Measurements from ENCODE around the gene GPN1.
"Not testable (repeated sequence)": the region's sequence is repeated elsewhere in the genome, so short reads cannot be mapped to it uniquely, and the experiment has no call there.

Gene GPN1

DNA sequence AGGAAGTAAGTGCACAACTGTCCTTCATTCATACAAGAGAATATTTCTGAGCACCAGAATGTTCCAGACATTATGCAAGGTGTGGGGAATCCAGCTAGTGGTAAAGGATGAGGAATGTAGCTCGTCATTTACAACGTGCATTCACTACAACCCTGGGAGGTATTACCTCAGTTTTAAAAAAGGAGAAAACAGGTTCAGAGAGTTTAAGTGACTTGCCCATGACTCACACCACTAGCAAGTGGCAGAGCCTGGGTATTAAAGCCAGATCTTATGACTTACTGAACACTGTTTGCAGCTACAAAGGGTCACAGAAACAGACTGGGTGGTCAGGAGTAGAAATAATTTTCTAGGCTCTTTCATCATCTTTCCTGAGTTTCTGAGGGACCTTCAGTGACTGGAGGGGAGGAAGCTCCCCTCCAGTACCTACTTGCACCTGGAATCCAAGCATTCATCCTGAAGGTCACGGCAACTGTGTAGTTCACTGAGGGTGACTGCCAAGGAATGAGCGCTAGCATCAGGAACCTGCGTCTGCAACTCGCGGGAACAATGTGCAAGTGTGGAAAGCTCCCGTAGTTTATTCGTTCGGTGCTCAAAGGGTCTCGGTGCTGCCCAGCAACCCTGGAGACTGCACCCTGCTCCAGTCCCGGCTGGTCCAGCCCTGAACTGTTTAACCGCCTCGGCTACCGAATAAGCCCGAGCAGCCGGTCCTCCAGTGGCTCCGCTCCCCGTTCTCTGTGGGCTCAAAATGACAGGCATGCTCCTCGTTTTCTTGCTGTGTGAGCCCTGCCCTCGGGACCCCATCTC is 685 bp upstream of the GPN1 start:
- DNase-seq: no peak

DNA sequence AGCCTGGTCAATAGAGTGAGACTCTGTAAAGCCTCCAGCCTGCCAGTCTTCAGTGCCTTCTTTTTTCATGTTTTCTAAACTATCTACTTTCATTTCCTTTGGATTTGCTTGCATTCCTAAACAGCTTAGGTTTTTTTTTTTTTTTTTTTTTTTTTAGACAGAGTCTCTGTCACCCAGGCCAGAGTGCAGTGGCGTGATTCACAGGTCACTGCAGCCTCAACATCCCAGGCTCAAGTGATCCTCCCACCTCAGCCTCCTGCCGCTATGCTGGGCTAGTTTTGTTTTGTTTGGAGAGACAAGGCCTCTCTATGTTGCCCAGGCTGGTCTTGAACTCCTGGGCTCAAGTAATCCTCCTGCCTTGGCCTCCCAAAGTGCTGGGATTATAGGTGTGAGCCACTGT is 1.4 kb downstream of the GPN1 start:
- DNase-seq: not testable (repeated sequence)

DNA sequence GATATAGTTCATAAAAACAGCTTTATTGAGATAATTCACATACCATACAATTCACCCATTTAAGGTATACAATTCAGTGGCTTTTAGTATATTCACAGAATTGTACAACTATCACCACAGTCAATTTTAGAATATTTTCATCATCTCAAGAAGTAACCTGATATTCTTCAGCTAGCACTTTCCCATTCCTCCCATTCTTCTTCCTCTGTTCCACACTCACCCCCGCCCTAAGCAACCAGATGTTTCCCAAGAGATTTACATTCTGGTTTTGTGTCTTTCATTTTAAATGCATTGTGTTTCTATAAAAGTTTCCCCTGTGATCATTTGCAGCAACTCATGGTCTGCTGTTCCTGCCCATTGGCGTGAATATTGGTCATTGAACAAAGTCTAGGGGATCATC is 5.4 kb downstream of the GPN1 start:
- DNase-seq: no peak

DNA sequence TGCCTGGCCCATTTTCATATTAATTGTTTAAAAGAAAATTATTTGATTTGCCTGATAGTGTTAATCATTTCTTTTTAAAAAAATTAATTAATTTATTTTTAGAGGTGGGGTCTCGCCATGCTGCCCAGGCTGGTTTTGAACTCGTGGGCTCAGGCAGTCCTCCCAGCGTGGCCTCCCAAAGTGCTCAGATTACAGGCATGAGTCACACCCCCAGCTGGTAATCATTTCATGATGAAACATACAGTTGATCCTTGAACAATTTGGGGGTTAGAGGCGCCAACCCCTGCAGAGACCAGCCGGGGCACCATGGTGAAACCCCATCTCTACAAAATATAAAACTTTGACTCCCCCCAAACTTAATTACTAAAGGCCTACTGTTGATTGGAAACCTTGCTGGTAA is 7.9 kb downstream of the GPN1 start:
- no peak for DNase-seq

DNA sequence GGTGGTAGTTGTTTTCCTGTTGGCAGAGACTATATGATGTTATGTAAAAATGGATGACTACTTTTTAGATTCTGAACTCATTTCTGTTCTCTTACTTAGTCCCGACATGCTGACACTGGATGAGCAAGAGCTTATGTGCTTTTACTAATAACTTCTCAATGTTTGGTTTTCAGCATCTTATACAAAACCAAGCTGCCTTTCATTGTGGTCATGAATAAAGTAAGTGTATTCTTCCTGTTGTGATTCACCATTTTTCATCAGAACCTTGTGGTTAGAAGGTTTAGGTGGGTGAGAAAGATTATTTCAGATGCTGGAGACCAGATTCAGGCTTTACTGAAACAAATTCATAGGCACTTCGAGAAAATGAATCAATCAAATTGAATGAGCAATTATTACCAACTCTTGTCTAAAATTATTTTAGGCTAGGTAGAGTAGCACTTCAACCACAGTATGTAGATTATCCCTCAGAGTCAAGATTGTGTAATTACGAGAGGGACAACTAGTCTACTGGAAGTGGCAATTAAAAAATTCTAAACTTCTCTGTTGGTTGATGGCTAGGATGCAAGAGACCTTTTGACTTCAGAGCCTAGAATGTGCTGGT is 9.3 kb downstream of the GPN1 start:
- DNase-seq: no peak

DNA sequence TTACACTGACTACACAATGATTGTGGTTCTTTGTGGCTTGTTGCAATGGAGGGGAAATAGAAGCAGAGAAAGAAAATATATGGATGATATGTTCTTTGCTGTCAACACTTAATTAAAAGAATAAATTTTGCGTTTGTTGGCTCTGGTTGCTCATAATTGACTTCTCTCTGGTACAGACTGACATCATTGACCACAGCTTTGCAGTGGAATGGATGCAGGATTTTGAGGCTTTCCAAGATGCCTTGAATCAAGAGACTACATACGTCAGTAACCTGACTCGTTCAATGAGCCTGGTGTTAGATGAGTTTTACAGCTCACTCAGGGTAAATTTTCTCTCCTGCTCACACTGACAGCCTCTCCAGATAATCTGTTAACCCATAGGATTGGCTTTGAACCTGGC is 9.9 kb downstream of the GPN1 start:
- DNase-seq: no peak

DNA sequence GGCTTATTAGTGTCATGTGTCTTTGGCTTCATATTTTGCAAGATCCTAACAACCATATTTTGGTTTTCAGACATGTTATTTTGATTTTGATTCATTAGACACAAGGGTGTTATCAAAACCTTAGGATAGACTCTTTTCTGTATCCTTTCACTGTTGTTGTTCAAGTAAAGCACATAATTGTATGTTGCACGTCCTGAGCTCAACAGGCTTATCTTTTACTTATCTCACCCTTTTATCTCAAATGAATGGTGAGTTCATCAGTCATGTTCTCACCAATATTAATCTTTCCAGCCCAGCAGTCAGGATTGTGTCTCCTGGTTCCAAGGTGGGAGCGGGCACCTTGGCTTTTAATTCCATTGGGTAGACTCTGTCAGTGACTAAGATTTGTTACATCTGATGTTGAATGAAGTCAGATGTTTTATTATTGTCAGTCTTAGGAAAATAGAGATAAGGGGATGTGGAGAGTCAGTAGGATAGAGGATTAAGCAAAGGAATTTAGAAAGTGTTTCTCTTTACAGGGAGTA is 11.9 kb downstream of the GPN1 start:
- DNase-seq: no peak

DNA sequence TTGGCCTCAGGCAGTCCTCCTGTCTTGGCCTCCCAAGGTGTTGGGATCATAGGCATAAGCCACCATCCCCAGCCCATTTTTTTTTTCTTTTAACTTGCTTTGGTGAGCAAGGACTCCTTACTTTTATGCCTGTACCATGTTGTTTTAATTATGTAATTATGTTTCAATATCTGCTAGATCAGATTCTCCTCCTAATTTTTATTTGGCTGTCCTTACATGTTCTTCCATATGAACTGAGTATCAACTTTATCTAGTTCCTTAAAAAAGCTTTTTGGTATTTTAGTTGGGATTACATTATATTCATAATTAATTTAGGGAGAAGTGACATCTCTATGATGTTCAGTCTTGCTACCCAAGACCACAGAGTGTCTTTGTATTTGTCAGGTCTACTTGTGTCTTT is 16.3 kb downstream of the GPN1 start:
- DNase-seq: no peak

DNA sequence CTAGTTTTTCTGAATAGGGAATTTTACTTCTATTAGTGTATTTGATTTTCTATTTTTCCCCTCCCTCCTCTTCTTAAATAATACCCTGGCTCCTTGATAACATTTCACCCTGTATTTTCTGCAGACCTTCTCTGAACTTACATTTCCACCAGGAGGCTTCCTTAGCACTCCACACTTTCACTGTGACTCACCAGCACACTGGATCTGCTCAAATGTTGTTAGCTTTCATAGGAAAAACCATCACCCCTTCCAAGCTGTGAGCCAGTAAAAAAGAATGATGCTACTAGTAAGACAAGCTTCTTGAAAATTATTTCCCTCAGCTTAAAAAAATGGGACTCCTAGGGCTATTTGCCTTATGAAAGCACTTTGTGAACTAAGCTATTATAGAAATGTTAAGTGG is 18.4 kb downstream of the GPN1 start:
- DNase-seq: no peak

DNA sequence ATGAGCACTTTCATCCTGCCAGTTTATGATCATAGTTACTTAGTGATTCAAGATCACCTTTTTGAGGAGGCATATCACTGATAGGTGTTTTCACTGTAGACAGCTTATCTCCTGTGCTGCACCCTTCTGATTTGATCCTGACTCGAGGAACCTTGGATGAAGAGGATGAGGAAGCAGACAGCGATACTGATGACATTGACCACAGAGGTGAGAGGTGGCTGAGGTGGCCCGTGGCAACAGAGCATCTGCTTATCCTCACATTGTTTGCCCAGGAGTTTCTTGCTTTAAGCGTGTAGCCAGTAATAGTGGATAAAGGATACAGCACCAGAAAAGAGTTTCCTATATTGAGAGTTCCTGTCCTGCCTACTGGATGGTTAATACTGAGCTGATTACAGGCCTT is 18.9 kb downstream of the GPN1 start:
- DNase-seq: no peak

DNA sequence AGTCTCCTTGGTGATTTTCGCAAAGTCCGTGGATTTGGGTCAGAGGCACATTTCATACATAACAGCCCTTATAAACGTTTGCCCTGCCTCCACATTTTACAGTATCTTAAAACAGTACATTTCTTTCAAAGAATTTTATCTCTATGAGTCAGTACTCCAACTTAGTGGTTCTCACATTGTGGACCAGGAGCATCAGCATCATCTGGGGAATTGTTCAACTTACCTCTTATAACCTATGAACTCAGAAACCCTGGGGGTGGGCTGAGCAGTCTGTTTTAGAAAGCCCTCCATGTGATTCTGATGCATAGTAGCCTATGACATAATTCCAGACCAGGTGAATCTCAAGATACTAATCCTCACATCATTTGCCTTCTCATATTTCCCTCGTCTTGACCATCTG is 22.2 kb downstream of the GPN1 start:
- DNase-seq: no peak

DNA sequence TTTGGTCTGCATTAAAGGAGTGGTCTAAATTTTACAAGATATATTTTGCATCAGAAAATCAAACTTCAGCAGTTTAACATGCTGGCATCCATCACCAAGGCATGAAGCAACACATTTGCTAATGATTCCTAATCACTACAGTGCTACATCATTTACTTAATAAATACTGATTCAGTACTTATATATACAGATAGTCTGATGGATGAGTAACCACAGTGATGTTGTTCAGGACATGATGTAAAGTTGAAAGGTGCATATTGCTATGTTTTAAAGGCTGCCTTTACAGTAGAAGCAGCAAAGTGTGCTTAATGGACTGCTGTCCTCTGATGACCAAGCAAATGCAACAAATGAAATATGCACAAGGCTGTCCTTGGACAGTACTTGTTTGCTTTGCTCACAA is 23.5 kb downstream of the GPN1 start:
- DNase-seq: no peak

DNA sequence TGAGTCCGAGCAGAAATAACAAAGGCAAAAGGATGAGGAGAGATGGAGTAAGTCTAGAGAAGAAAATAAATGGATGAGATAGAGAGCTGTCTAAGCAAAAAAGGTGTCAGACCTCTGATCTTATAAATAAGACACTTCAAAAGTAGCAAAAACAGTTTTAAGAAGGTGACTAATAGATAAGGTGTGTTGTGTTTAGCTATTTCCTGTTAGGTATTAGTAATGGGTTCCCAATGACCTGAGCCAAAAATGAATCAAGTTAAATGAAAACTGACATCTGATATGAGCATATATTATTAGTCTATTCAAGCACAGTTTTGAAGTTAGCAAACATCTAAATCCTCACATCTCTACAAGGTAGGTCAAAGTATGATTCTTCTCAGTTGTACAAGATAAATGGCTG is 23.9 kb downstream of the GPN1 start:
- no peak for DNase-seq

DNA sequence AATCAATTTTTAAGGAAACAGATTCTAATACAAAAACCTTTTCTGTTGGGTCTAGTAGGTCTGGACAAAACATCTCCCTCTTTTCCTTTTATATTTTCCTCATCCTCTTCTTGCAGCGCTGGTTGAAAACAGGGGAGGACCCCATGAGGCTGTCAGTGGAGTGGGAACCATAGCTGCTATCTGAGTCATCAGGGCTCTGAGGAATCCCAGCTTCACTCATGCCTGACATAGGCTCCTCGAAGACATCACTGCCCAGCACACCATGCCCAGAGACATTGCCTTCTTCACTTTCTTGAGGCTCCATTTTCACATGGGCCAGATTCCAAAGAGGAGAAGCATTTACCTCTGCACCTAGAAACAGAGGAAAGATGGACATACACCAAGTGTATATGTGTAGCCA is 24.5 kb downstream of the GPN1 start:
- no peak for DNase-seq

DNA sequence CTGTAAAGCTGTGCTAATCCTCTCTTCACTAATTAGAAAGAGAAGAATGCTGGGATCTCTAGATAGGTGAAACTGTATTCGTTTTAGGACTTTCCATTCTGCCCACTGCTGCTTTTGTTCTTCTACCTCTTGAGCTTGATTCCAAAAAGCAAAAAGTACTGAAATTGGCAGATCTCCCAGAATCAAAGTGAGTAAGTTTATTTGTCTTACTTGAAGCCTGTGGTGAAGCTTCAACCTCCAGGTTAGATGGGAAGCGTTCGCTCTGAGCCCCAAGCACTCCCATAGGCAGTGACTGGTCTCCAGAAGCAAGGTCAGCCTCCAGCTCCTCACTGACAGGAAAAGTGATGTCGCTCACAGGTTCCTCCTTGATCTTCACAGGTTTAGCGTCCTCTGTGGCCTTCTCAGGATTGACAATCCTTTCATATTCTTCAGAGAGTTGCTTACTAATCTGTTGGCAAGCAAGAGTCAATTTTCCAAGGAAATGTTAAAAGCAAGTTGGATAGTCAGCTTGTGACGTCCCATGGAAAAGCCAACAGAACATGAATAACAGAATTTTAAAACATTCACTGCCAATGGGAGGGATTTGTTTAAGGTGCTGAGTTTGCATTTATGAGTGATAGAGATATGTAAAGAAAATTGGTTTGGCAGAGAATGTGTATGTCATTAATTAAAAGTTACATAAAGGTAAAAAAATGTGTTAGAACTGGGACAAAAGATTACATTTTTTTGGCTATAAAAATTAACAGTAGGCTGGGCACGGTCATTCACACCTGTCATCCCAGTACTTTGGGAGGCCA is 26.5 kb downstream of the GPN1 start:
- peak; percentile 8 for DNase-seq

DNA sequence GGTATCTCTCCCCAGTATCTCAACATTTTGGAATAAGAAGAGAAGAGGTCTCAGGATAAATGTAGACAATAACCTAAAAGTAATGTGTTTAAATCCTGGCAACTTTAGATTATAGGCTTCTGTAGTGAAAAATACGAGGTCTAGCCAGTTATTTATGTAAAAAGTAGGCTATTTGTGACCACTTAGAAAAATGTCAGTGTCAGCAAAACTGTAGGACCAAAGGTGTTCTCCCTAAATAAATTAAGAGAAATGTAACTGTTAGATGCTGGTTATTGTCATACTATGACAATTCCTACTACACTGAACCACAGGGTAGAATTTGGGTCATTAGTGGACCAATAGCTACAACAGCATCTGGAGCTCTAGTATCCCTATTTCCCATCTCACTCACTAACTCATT is 32.5 kb downstream of the GPN1 start:
- no peak for DNase-seq

DNA sequence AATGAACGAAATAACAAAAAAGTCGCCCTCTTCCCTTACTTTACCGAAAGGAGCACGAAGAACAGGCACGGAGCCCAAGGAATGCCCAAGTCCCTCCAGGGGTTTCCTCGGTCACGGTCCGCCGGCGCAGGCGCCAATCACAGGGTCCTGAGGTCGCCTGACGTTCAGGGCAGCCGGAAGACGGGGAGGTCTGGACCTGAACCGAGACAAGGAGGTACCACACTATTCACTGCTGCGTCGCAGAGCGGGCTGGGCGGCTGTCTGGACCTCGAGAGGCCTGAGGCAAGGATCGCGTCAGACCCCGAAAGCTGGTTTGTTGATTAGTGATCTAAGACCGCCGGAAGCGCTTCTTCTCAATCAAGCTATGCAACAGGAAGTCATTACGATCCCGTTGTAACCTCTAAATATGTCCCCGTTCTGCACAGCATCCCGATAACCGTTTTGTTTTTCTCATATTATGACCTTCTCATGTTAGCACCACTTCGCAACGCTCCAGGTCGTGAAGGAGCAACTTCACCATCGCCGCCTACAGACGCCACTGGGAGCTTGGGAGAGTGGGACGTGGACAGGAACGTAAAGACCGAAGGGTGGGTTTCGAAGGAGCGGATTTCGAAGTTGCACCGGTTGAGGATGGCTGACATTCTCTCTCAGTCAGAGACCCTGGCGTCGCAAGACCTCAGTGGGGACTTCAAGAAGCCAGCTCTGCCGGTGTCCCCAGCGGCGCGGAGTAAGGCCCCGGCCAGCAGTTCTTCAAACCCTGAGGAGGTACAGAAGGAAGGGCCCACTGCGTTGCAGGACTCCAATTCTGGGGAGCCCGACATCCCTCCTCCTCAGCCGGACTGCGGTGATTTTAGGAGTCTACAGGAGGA is 34.7 kb downstream of the GPN1 start, which contains the start of the genes SLC4A1AP and SUPT7L:
Gene SLC4A1AP, plus strand, starts transcription at position 605 of the 869 bp plus-strand sequence. Its CDS starts 26 bp downstream, at position 631.
Gene SUPT7L, minus strand, starts transcription at position 330 of the 869 bp plus-strand sequence. CDS start 1,422 bp downstream, outside the sequence.
- DNase-seq: peak; percentile 91

DNA sequence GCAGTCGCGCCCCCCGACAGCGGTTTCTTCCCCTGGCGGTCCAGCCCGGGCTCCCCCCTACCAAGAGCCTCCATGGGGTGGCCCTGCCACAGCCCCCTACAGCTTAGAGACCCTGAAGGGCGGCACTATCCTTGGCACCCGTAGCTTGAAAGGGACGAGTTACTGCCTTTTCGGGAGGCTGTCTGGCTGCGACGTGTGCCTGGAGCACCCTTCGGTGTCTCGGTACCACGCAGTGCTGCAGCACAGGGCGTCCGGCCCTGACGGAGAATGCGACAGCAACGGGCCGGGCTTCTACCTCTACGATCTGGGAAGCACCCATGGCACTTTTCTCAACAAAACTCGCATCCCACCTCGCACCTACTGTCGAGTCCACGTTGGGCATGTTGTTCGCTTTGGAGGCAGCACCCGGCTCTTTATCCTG is 35.3 kb downstream of the GPN1 start:
- DNase-seq: peak; percentile 28

DNA sequence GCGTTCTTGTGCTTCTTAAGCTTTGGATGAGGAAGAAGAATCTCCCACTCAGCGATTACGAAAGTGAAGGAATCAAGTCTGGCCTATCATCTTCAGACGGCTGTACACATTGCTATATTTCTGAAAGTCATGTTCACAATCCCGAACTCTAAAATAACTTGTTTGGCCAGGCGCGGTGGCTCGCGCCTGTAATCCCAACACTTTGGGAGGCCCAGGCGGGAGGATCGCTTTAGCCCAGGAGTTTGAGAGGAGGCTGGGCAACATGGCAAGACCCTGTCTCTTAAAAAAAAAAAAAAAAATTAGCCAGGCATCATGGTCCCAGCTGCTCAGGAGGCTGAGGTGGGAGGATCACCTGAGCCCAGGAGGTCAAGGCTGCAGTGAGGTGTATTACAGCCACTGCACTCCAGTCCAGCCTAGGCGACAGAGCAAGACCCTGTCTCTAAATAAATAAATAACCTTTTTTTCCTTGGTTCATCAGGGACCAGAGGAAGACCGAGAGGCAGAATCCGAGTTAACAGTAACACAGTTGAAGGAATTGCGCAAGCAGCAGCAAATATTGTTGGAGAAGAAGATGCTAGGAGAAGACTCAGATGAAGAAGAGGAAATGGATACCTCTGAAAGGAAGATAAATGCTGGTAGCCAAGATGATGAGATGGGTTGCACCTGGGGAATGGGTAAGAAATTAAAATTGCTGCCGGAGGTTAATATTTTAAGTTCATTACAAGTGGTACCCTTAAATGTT is 35.9 kb downstream of the GPN1 start:
- no peak for DNase-seq

DNA sequence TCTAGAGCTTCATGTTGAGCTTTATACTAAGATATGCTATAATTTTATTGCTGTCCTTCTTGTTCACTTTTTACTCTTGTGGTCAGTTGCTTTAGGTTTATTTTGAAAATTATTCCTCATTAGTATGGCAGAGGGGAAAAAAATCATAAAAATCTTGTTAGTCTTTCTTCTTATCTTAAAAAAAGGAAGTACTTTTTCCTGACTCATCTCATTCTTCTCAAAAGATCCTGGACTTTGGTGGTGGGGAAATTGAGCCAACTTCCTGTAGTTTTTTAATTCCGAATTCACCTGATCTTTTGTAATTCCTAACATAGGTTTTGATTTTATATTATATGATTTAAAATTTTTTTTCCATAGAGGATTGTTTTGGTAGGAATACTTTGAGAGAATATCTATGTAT is 38.6 kb downstream of the GPN1 start:
- DNase-seq: no peak

DNA sequence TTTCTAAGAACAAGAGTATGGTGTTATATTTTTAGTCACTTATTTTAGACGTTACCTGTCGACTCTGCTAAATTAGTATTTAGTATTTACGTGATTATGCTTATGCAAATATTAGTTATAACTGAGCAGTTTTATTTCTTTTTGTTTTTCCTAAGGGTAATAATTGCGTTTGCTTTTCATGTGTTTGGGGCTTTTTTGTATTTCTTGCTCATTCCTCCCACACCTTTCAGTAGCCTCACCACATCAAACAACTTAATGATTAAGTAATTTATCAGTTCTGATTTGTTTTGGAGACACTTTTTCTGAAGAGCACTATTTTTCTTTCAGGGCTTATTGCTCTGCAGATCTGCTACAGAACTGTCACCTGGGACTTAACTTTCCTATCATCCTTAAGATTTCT is 42.4 kb downstream of the GPN1 start:
- DNase-seq: no peak
